Measurements from ENCODE around the gene DMRT2.

Gene DMRT2

DNA sequence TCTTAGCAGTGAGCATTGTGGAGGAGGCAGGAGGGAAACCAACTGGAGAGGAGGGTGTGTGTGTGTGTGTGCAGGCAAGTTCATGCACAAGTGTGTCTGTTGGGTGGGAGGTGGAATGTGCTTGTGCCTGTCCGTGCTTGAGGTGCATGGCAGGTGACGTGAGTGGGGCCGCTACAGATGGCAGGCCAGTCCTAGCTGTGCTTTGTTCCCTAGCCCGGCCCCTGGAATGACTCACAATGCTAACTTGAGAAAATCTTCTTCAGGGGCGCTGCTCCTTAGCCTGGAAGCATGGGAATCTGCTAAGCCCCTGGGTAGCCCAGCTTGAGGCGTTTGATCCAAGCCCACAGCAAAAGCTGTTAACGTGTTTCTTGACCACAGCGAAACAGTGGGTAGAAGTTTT, 25.0 kb upstream of the DMRT2 start:
- no peak overlapping the region for H3K4me3 ChIP-seq (ENCODE audit: low read length, poor library complexity, severe bottlenecking)

DNA sequence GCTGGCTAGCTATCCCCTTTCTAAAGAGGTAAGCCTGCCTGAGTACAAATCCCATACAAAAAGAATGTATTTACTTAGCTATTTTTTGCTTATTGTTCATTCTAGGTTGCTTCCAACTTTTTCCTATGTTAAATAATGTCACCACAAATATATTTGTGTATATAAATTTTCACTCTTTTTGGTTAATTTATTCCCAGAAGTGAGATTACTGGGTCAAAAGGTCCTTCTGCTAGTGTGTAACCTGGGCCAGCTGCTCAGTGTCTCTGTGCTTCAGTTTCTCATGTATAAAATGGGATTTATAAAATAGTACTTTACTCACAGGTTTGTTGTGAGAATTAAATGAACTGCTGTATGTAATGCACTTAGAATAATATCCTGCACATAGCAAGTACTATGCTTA, 23.9 kb upstream of the DMRT2 start:
- Histone ChIP-seq H3K4me3 (ENCODE audit: low read length, poor library complexity, severe bottlenecking) (no peak overlapping the region), H3K4me2 (ENCODE audit: low read depth, low read length, poor library complexity, severe bottlenecking) (no peak overlapping the region), H3K9me3 (ENCODE audit: insufficient read depth, low read depth, low read length) (peaks cover 8% of the 10 kb centered on the region; the same call in 1 of the 2 replicates), H3K9me2 (replicated peaks; ENCODE audit: low read depth, low read length) (no peaks in the 10 kb centered on the region), H3K79me2 (ENCODE audit: insufficient read depth, low read length) (no peaks in the 10 kb centered on the region), H3F3A (ENCODE audit: low read depth) (no peaks in the 10 kb centered on the region), H3K9ac (ENCODE audit: low read depth, low read length, poor library complexity, severe bottlenecking) (no peak overlapping the region), H2AFZ (ENCODE audit: low read length) (no peak overlapping the region), H3K27me3 (ENCODE audit: insufficient read depth, low read length, poor library complexity, severe bottlenecking) (no peaks in the 10 kb centered on the region), H4K20me1 (ENCODE audit: insufficient read depth, low read length, poor library complexity, severe bottlenecking) (no peaks in the 10 kb centered on the region), H3K36me3 (ENCODE audit: insufficient read depth, low read length) (no peaks in the 10 kb centered on the region), H3K4me1 (ENCODE audit: insufficient read depth, low read length, poor library complexity, severe bottlenecking) (no peaks in the 10 kb centered on the region)
- TF ChIP-seq, protein P1, sequence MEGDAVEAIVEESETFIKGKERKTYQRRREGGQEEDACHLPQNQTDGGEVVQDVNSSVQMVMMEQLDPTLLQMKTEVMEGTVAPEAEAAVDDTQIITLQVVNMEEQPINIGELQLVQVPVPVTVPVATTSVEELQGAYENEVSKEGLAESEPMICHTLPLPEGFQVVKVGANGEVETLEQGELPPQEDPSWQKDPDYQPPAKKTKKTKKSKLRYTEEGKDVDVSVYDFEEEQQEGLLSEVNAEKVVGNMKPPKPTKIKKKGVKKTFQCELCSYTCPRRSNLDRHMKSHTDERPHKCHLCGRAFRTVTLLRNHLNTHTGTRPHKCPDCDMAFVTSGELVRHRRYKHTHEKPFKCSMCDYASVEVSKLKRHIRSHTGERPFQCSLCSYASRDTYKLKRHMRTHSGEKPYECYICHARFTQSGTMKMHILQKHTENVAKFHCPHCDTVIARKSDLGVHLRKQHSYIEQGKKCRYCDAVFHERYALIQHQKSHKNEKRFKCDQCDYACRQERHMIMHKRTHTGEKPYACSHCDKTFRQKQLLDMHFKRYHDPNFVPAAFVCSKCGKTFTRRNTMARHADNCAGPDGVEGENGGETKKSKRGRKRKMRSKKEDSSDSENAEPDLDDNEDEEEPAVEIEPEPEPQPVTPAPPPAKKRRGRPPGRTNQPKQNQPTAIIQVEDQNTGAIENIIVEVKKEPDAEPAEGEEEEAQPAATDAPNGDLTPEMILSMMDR (conservative IDR thresholded peaks at IDR 0.05; ENCODE audit: low read length): no peak
- no peak for TF ChIP-seq EZH2phosphoT487 (IDR thresholded peaks at IDR 0.05; ENCODE audit: borderline replicate concordance)

More for the DNA sequence above, 25.0 kb upstream of the DMRT2 start:
- H3K4me2 ChIP-seq (ENCODE audit: low read depth, low read length, poor library complexity, severe bottlenecking): no peak overlapping the region
- no peak overlapping the region for H3K9ac ChIP-seq (ENCODE audit: low read depth, low read length, poor library complexity, severe bottlenecking)
- no peaks in the 10 kb centered on the region for H3K79me2 ChIP-seq (ENCODE audit: insufficient read depth, low read length)
- H3K4me1 ChIP-seq (ENCODE audit: insufficient read depth, low read length, poor library complexity, severe bottlenecking): no peaks in the 10 kb centered on the region
- no peaks in the 10 kb centered on the region for H3K9me2 ChIP-seq (replicated peaks; ENCODE audit: low read depth, low read length)
- no peak for TF ChIP-seq EZH2phosphoT487 (IDR thresholded peaks at IDR 0.05; ENCODE audit: borderline replicate concordance)
- TF ChIP-seq, protein P1 (conservative IDR thresholded peaks at IDR 0.05; ENCODE audit: low read length): no peak
- H2AFZ ChIP-seq (ENCODE audit: low read length): no peak overlapping the region
- H3F3A ChIP-seq (ENCODE audit: low read depth): no peaks in the 10 kb centered on the region
- no peaks in the 10 kb centered on the region for H3K27me3 ChIP-seq (ENCODE audit: insufficient read depth, low read length, poor library complexity, severe bottlenecking)
- no peaks in the 10 kb centered on the region for H3K36me3 ChIP-seq (ENCODE audit: insufficient read depth, low read length)
- peaks cover 8% of the 10 kb centered on the region; the same call in 1 of the 2 replicates for H3K9me3 ChIP-seq (ENCODE audit: insufficient read depth, low read depth, low read length)
- H4K20me1 ChIP-seq (ENCODE audit: insufficient read depth, low read length, poor library complexity, severe bottlenecking): no peaks in the 10 kb centered on the region

DNA sequence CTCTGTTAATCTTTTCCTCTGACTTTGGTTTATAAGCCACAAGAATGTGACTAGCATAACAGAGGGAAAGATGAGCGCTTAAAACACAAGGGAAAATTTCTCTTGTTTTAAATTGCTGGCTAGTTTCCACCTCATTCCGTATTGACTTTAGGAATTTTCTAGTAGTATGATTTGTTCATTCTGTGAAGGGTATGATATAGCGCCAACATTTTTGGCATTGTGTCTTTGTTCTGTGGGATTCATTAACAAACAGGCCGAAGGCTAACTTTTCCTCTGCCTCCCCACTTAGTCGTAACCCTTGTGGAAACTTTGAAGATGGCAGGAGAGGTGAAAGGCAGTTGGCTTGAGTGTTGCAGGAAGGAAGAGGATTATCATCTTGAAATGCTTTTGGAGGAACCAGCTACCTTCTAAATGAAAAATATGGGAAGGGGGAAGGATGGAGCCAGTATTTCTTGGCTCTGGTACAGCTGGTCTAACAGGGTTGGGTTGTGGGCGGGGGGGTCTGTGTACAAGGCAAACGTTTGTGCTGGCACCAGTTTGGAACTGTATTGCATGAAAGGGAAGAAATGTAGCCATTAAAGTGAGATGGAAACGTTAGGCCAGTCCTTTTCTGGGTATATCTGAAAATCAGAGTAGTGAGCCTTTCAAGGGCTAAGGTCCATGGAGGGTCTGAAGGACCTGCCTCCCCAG, 21.5 kb upstream of the DMRT2 start:
- H2AFZ ChIP-seq (ENCODE audit: low read length): no peak overlapping the region
- no peak overlapping the region for H3K9ac ChIP-seq (ENCODE audit: low read depth, low read length, poor library complexity, severe bottlenecking)
- H3K27me3 ChIP-seq (ENCODE audit: insufficient read depth, low read length, poor library complexity, severe bottlenecking): no peaks in the 10 kb centered on the region
- no peaks in the 10 kb centered on the region for H4K20me1 ChIP-seq (ENCODE audit: insufficient read depth, low read length, poor library complexity, severe bottlenecking)
- no peaks in the 10 kb centered on the region for H3K36me3 ChIP-seq (ENCODE audit: insufficient read depth, low read length)
- no peaks in the 10 kb centered on the region for H3K4me1 ChIP-seq (ENCODE audit: insufficient read depth, low read length, poor library complexity, severe bottlenecking)
- TF ChIP-seq, protein P1 (conservative IDR thresholded peaks at IDR 0.05; ENCODE audit: low read length): no peak
- no peak for TF ChIP-seq EZH2phosphoT487 (IDR thresholded peaks at IDR 0.05; ENCODE audit: borderline replicate concordance)
- H3K9me3 ChIP-seq (ENCODE audit: insufficient read depth, low read depth, low read length): no peaks in the 10 kb centered on the region
- no peaks in the 10 kb centered on the region for H3K9me2 ChIP-seq (replicated peaks; ENCODE audit: low read depth, low read length)
- no peak overlapping the region for H3K4me3 ChIP-seq (ENCODE audit: low read length, poor library complexity, severe bottlenecking)
- H3F3A ChIP-seq (ENCODE audit: low read depth): no peaks in the 10 kb centered on the region
- no peak overlapping the region for H3K4me2 ChIP-seq (ENCODE audit: low read depth, low read length, poor library complexity, severe bottlenecking)
- no peaks in the 10 kb centered on the region for H3K79me2 ChIP-seq (ENCODE audit: insufficient read depth, low read length)
